Mesenchymal stem cell (in vitro differentiated cells and primary cell): ENCODE data around the gene SPATS2.

Source experiments
- DNase-seq: peaks from one replicate; pipeline ENCODE4 v3.0.0-alpha.2; 2013
- H2AFZ ChIP-seq: one replicate; pipeline ENCODE4 v1.6.1; 2013; ENCODE audit warnings: low read depth, mild to moderate bottlenecking, control low read depth, inconsistent platforms, low read length, moderate library complexity
- H2AK5ac ChIP-seq: 2 replicates; pipeline ENCODE4 v1.6.1; 2013; ENCODE audit warnings: low read length, moderate library complexity, mild to moderate bottlenecking, inconsistent platforms; ENCODE audit not compliant: severe bottlenecking
- H2BK120ac ChIP-seq: one replicate; pipeline ENCODE4 v1.6.1; 2013; ENCODE audit warnings: low read depth, mild to moderate bottlenecking, inconsistent platforms, low read length, moderate library complexity
- H2BK12ac ChIP-seq, 2 experiments: one replicate each; pipeline ENCODE4 v1.6.1; 2013; ENCODE audit warnings: inconsistent platforms in 2 of 2, low read length in 2 of 2, mild to moderate bottlenecking in 2 of 2, moderate library complexity in 2 of 2, control low read depth in 1 of 2
- H2BK15ac ChIP-seq: one replicate; pipeline ENCODE4 v1.6.1; 2013; ENCODE audit warnings: mild to moderate bottlenecking, low read depth, inconsistent platforms; ENCODE audit not compliant: poor library complexity, severe bottlenecking
- H2BK5ac ChIP-seq: 2 replicates; pipeline ENCODE4 v1.6.1; 2013; ENCODE audit warnings: low read depth, mild to moderate bottlenecking, low read length, control low read depth, inconsistent platforms; ENCODE audit not compliant: poor library complexity, severe bottlenecking
- H3K14ac ChIP-seq, 2 experiments: one replicate each; pipeline ENCODE4 v1.6.1; 2013; ENCODE audit warnings: inconsistent platforms in 2 of 2, low read length in 2 of 2, control low read depth in 1 of 2, mild to moderate bottlenecking in 1 of 2, moderate library complexity in 1 of 2
- H3K18ac ChIP-seq, 2 experiments: one replicate each; pipeline ENCODE4 v1.6.1; 2013; ENCODE audit warnings: inconsistent platforms in 2 of 2, low read length in 2 of 2, control low read depth in 1 of 2, low read depth in 1 of 2, mild to moderate bottlenecking in 1 of 2
- H3K23ac ChIP-seq, 2 experiments: one replicate each; pipeline ENCODE4 v1.6.1; 2013; ENCODE audit warnings: inconsistent platforms in 2 of 2, low read length in 2 of 2, mild to moderate bottlenecking in 2 of 2, moderate library complexity in 2 of 2, control low read depth in 1 of 2
- H3K27ac ChIP-seq: 2 replicates; pipeline ENCODE4 v1.5.1; 2013; ENCODE audit warnings: mild to moderate bottlenecking, moderate library complexity, low read length, control low read depth, inconsistent platforms; ENCODE audit not compliant: poor library complexity, severe bottlenecking
- H3K27me3 ChIP-seq, 2 experiments: 2 replicates each; pipeline versions ENCODE4 v1.6.1 to v1.7.0; 2013; ENCODE audit warnings: low read length in 2 of 2, mild to moderate bottlenecking in 2 of 2, moderate library complexity in 2 of 2, control low read depth in 1 of 2, inconsistent platforms in 1 of 2; ENCODE audit not compliant: control insufficient read depth in 1 of 2, insufficient read depth in 1 of 2
- H3K36me3 ChIP-seq, 2 experiments: 2 replicates each; pipeline versions ENCODE4 v1.6.1 to v1.7.0; 2013; ENCODE audit warnings: low read length in 2 of 2, control low read depth in 1 of 2, inconsistent platforms in 1 of 2, low read depth in 1 of 2, mild to moderate bottlenecking in 1 of 2; ENCODE audit not compliant: insufficient read depth in 2 of 2, control insufficient read depth in 1 of 2
- H3K4ac ChIP-seq, 2 experiments: one replicate each; pipeline ENCODE4 v1.6.1; 2013; ENCODE audit warnings: inconsistent platforms in 2 of 2, low read length in 2 of 2, mild to moderate bottlenecking in 2 of 2, moderate library complexity in 2 of 2, control low read depth in 1 of 2, low read depth in 1 of 2
- H3K4me1 ChIP-seq: 2 replicates; pipeline ENCODE4 v1.6.1; 2013; ENCODE audit warnings: low read depth, low read length, control low read depth; ENCODE audit not compliant: control insufficient read depth, insufficient read depth
- H3K4me2 ChIP-seq: 2 replicates; pipeline ENCODE4 v1.6.1; 2013; ENCODE audit warnings: low read length, mild to moderate bottlenecking, inconsistent platforms; ENCODE audit not compliant: poor library complexity, severe bottlenecking
- H3K4me3 ChIP-seq, 2 experiments: 2 replicates each; pipeline versions ENCODE4 v1.5.1 to v1.7.0; 2013; ENCODE audit warnings: low read length in 2 of 2, mild to moderate bottlenecking in 2 of 2, control low read depth in 1 of 2, low read depth in 1 of 2; ENCODE audit not compliant: insufficient read depth in 1 of 2
- H3K79me1 ChIP-seq: replicated peaks from 2 replicates; pipeline ENCODE4 v1.6.1; 2013; ENCODE audit warnings: mild to moderate bottlenecking, control low read depth, low read length, inconsistent platforms; ENCODE audit not compliant: poor library complexity, severe bottlenecking
- H3K9ac ChIP-seq: 2 replicates; pipeline ENCODE4 v1.7.0; 2013; ENCODE audit warnings: mild to moderate bottlenecking, low read length, moderate library complexity
- H3K9me3 ChIP-seq: 2 replicates; pipeline ENCODE4 v1.7.0; 2013; ENCODE audit warnings: mild to moderate bottlenecking, low read length; ENCODE audit not compliant: control insufficient read depth
- H4K8ac ChIP-seq: one replicate; pipeline ENCODE4 v1.6.1; 2013; ENCODE audit warnings: inconsistent platforms, mild to moderate bottlenecking, low read length, moderate library complexity
- H4K91ac ChIP-seq: one replicate; pipeline ENCODE4 v1.6.1; 2013; ENCODE audit warnings: mild to moderate bottlenecking, low read length, inconsistent platforms
- WGBS: methylation state at CpG from one replicate; pipeline ENCODE4 v1.1.7; 2013; ENCODE audit warnings: mixed read lengths; 5-methylcytosine and 5-hydroxymethylcytosine counted together

The SPATS2 gene

GRCh38 chr12:49362077-49362476, 5.2 kb upstream of the SPATS2 start:
- Histone ChIP-seq H4K8ac (no peak overlapping the region), H3K27ac (no peak overlapping the region), H3K79me1 (no peaks in the 10 kb centered on the region), H3K18ac (no peak overlapping the region), H3K36me3 (no peaks in the 10 kb centered on the region), H3K4me3 (no peak overlapping the region), H2BK120ac (no peak overlapping the region), H3K4ac (no peak overlapping the region), H2AK5ac (no peak overlapping the region), H3K9ac (no peak overlapping the region), H2BK5ac (no peak overlapping the region), H3K23ac (no peak overlapping the region), H2BK15ac (no peak overlapping the region), H3K9me3 (no peaks in the 10 kb centered on the region), H3K4me2 (no peak overlapping the region), H3K4me1 (peaks cover 3% of the 10 kb centered on the region), H2BK12ac (no peak overlapping the region), H4K91ac (no peak overlapping the region), H3K27me3 (no peaks in the 10 kb centered on the region), H2AFZ (no peak overlapping the region), H3K14ac (no peak overlapping the region)
- WGBS = no CpG with 5 or more reads among the region's 1 CpG
- no peak for DNase-seq

GRCh38 chr12:49364989-49365388, 2.3 kb upstream of the SPATS2 start:
- H3K4ac ChIP-seq = no peak overlapping the region
- H4K91ac ChIP-seq = no peak overlapping the region
- no peak overlapping the region for H3K27ac ChIP-seq
- H3K27me3 ChIP-seq = no peaks in the 10 kb centered on the region
- no peak overlapping the region for H2BK120ac ChIP-seq
- no peak overlapping the region for H3K4me3 ChIP-seq
- H4K8ac ChIP-seq = no peak overlapping the region
- no peak overlapping the region for H3K14ac ChIP-seq
- DNase-seq = peak; percentile 75
- H2BK5ac ChIP-seq = no peak overlapping the region
- no peak overlapping the region for H2BK12ac ChIP-seq
- 80% methylated on average over 1 of the region's 1 CpG for WGBS
- no peak overlapping the region for H3K23ac ChIP-seq
- no peaks in the 10 kb centered on the region for H3K36me3 ChIP-seq
- no peaks in the 10 kb centered on the region for H3K9me3 ChIP-seq
- H3K4me2 ChIP-seq = no peak overlapping the region
- no peak overlapping the region for H3K18ac ChIP-seq
- peaks cover 6% of the 10 kb centered on the region for H3K4me1 ChIP-seq
- no peak overlapping the region for H2AFZ ChIP-seq
- no peak overlapping the region for H2AK5ac ChIP-seq
- no peaks in the 10 kb centered on the region for H3K79me1 ChIP-seq
- H3K9ac ChIP-seq = no peak overlapping the region
- H2BK15ac ChIP-seq = no peak overlapping the region

DNA sequence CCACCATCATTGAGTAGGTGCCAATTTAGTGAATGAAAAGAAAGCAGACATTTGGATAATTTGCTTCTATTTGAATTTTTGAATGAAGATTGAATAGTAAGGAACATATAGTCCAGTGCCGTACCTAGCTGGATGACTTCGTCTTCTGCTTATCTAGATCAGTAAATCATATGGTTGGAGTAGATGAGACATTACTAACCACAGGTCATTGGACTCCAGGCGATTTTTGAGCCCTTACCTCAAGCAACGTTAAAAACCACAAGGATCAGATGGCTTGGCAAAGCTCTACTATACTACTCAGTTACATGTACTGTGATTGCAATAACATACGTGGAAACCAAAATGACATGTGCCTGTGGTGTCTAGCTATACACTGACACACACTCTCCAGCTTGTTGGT, 1.7 kb upstream of the SPATS2 start:
- peak overlapping the region in 1 of 2 experiments; percentile 94 for H3K4me3 ChIP-seq
- H3K4ac ChIP-seq = no peak overlapping the region
- H3K79me1 ChIP-seq = no peaks in the 10 kb centered on the region
- no peak overlapping the region for H2AFZ ChIP-seq
- H3K9ac ChIP-seq = peak overlapping the region; percentile 2
- no peak overlapping the region for H2BK120ac ChIP-seq
- H2AK5ac ChIP-seq = no peak overlapping the region
- H3K27me3 ChIP-seq = no peaks in the 10 kb centered on the region
- H3K9me3 ChIP-seq = no peaks in the 10 kb centered on the region
- DNase-seq = peak; percentile 31
- H3K27ac ChIP-seq = no peak overlapping the region
- no peak overlapping the region for H4K8ac ChIP-seq
- H3K36me3 ChIP-seq = no peaks in the 10 kb centered on the region
- no peak overlapping the region for H3K14ac ChIP-seq
- H4K91ac ChIP-seq = no peak overlapping the region
- WGBS = 57% methylated on average over 5 of the region's 5 CpGs
- H3K4me2 ChIP-seq = no peak overlapping the region
- H2BK5ac ChIP-seq = no peak overlapping the region
- no peak overlapping the region for H3K18ac ChIP-seq
- H3K4me1 ChIP-seq = peaks cover 6% of the 10 kb centered on the region
- H2BK12ac ChIP-seq = no peak overlapping the region
- H2BK15ac ChIP-seq = no peak overlapping the region
- no peak overlapping the region for H3K23ac ChIP-seq

GRCh38 chr12:49366096-49366651, 1.1 kb upstream of the SPATS2 start:
- Histone ChIP-seq H4K8ac (peak overlapping the region; percentile 87), H2AFZ (peak overlapping the region; percentile 77), H3K27ac (peak overlapping the region; percentile 91), H3K14ac (no peak overlapping the region), H3K9me3 (no peaks in the 10 kb centered on the region), H2BK5ac (peak overlapping the region; percentile 79), H3K4ac (peak overlapping the region in 1 of 2 experiments; percentile 91), H2BK120ac (peak overlapping the region; percentile 58), H3K4me2 (peak overlapping the region; percentile 98), H3K23ac (peak overlapping the region; percentile 52 to 85), H2BK15ac (peak overlapping the region; percentile 93), H3K27me3 (no peaks in the 10 kb centered on the region), H3K4me1 (peaks cover 6% of the 10 kb centered on the region), H3K18ac (peak overlapping the region; percentile 80 to 98), H3K9ac (peak overlapping the region; percentile 96), H2BK12ac (no peak overlapping the region), H3K36me3 (no peaks in the 10 kb centered on the region), H3K4me3 (peak overlapping the region; percentile 94), H2AK5ac (no peak overlapping the region), H3K79me1 (no peaks in the 10 kb centered on the region), H4K91ac (no peak overlapping the region)
- no peak for DNase-seq
- 18% methylated on average over 38 of the region's 38 CpGs for whole genome bisulfite sequencing
